OCI-LY7 (cell line): ENCODE data around the gene ACOXL. TPM values are rescaled to one million over a fixed set of nuclear protein-coding genes. Genes with fewer than 3 reads are reported as not detected.

ENCODE experiments used
- BruUV-seq: library from RNA; stranded (reverse); fragments of 400-500 nt; replicated peaks from 2 replicates; lab custom pipeline; 2021; lab: Mats Ljungman, UMichigan
- CTCF ChIA-PET: fragments of 300-600 bp; sonication (Branson Sonifier 250); formaldehyde crosslinking; loops from one replicate; lab custom pipeline; 2022; ENCODE audit warnings: antibody characterized with exemption; ENCODE audit not compliant: unreplicated experiment; lab: Charles Lee
- POLR2A ChIA-PET: fragments of 300-600 bp; sonication (Branson Sonifier 250); formaldehyde crosslinking; loops from one replicate; lab custom pipeline; 2022; ENCODE audit warnings: antibody characterized with exemption; lab: Charles Lee
- DNase-seq: peaks from one replicate; pipeline ENCODE4 v3.0.0-alpha.2; 2015; ENCODE audit warnings: low spot score
- H2AFZ ChIP-seq: fragments of 200-600 bp; sonication (generic), shearing (Covaris generic); 2 replicates; pipeline ENCODE4 v1.6.1; 2014; ENCODE audit warnings: mild to moderate bottlenecking, antibody characterized with exemption, low read length, moderate library complexity
- H3K27ac ChIP-seq: fragments of 200-600 bp; sonication (generic); 2 replicates; pipeline ENCODE4 v1.5.1; 2014; ENCODE audit warnings: mixed run types, low read depth, mild to moderate bottlenecking, moderate library complexity, low read length, inconsistent platforms; ENCODE audit not compliant: poor library complexity, severe bottlenecking
- H3K36me3 ChIP-seq: fragments of 200-600 bp; sonication (generic); 2 replicates; pipeline ENCODE4 v1.6.1; 2014; ENCODE audit warnings: mild to moderate bottlenecking, antibody characterized with exemption, low read length, moderate library complexity, mixed read lengths; ENCODE audit not compliant: insufficient read depth
- H3K4me1 ChIP-seq: fragments of 200-600 bp; sonication (generic); 2 replicates; pipeline ENCODE4 v1.5.1; 2014; ENCODE audit warnings: mild to moderate bottlenecking, low read length; ENCODE audit not compliant: insufficient read depth, poor library complexity, severe bottlenecking
- H3K4me2 ChIP-seq: fragments of 200-600 bp; sonication (generic); 2 replicates; pipeline ENCODE4 v1.6.1; 2014; ENCODE audit warnings: mild to moderate bottlenecking, low read length
- H3K4me3 ChIP-seq: fragments of 200-600 bp; sonication (generic); 2 replicates; pipeline ENCODE4 v1.5.1; 2014; ENCODE audit warnings: mild to moderate bottlenecking, low read depth, low read length; ENCODE audit not compliant: poor library complexity, severe bottlenecking
- H3K79me2 ChIP-seq: fragments of 200-600 bp; sonication (generic); 2 replicates; pipeline ENCODE4 v1.6.1; 2016; ENCODE audit warnings: low read depth, mild to moderate bottlenecking, low read length, moderate library complexity, mixed read lengths; ENCODE audit not compliant: insufficient read depth
- H3K9me2 ChIP-seq: fragments of 200-600 bp; sonication (generic); 2 replicates; pipeline ENCODE4 v1.6.1; 2016; ENCODE audit warnings: mild to moderate bottlenecking, low read length, mixed read lengths; ENCODE audit not compliant: insufficient read depth
- H3K9me3 ChIP-seq: fragments of 200-600 bp; sonication (generic); 2 replicates; pipeline ENCODE4 v1.6.1; 2014; ENCODE audit warnings: mild to moderate bottlenecking, mixed run types, low read length, mixed read lengths
- H4K20me1 ChIP-seq: fragments of 200-600 bp; sonication (generic); 2 replicates; pipeline ENCODE4 v1.6.1; 2014; ENCODE audit warnings: mild to moderate bottlenecking, antibody characterized with exemption, low read length, moderate library complexity, mixed read lengths; ENCODE audit not compliant: insufficient read depth
- EZH2phosphoT487 ChIP-seq: fragments of 200-600 bp; sonication (generic); IDR thresholded peaks from 2 replicates; pipeline ENCODE4 v1.6.1; 2018; ENCODE audit warnings: low read depth, borderline replicate concordance, mild to moderate bottlenecking, mixed run types, antibody characterized with exemption, low read length, moderate library complexity, mixed read lengths
- intact Hi-C: fragments of 100-400 bp; cut with micrococcal nuclease; formaldehyde crosslinking; loops from one replicate; pipeline ENCODE4 v1.10.0; 2022; ENCODE audit not compliant: unreplicated experiment
- total RNA-seq, 2 experiments: library from RNA; depleted of rRNA in 1 of 2; stranded (reverse); fragments of >200 nt in 1 of 2; shearing (Covaris generic) in 1 of 2; gene quantifications; 2 replicates each; pipeline ENCODE4 v1.2.3, GENCODE V29; 2014 to 2022
- TF ChIP-seq, protein P1 (sequence below): fragments of 200-600 bp; sonication (generic); conservative IDR thresholded peaks from 2 replicates; pipeline ENCODE4 v1.5.1; 2014; ENCODE audit warnings: mild to moderate bottlenecking, antibody characterized with exemption, low read length, moderate library complexity, mixed read lengths

Gene ACOXL
- total RNA-seq, 2 experiments from 2014 or later, result 1.4 TPM; not detected in 1

DNA sequence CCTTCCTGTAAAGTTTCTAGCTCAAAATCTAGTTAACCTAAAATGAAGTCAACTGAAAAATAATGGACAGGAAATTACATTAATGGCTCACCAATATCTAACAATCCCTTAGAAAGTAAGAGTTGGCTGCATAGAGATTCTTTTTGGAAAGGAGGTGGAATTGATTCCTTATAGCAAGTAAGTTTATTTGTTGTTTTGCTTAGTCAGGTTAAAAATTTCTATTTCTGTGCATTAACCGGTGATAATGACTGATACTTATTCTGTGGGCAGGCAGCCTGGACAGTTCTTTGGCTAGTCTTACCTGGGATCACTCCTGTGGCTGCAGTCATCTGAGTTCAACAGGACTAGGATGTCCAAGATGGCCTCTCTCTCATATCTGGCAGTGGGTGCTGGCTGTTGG lies 381.5 kb downstream of the ACOXL start:
- Histone ChIP-seq H3K4me2 (no peak overlapping the region), H3K9me3 (no peaks in the 10 kb centered on the region), H3K4me1 (peaks cover 24% of the 10 kb centered on the region), H2AFZ (no peak overlapping the region), H3K4me3 (no peak overlapping the region), H3K27ac (no peak overlapping the region), H3K9me2 (no peaks in the 10 kb centered on the region), H3K79me2 (no peaks in the 10 kb centered on the region), H4K20me1 (no peaks in the 10 kb centered on the region), H3K36me3 (no peaks in the 10 kb centered on the region)
- ChIA-PET POLR2A (no interaction called here), CTCF (no interaction called here)
- DNase-seq, result no peak
- no TSS peak for BruUV-seq
- no peak for TF ChIP-seq EZH2phosphoT487
- TF ChIP-seq, protein P1, sequence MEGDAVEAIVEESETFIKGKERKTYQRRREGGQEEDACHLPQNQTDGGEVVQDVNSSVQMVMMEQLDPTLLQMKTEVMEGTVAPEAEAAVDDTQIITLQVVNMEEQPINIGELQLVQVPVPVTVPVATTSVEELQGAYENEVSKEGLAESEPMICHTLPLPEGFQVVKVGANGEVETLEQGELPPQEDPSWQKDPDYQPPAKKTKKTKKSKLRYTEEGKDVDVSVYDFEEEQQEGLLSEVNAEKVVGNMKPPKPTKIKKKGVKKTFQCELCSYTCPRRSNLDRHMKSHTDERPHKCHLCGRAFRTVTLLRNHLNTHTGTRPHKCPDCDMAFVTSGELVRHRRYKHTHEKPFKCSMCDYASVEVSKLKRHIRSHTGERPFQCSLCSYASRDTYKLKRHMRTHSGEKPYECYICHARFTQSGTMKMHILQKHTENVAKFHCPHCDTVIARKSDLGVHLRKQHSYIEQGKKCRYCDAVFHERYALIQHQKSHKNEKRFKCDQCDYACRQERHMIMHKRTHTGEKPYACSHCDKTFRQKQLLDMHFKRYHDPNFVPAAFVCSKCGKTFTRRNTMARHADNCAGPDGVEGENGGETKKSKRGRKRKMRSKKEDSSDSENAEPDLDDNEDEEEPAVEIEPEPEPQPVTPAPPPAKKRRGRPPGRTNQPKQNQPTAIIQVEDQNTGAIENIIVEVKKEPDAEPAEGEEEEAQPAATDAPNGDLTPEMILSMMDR, result no peak
- intact Hi-C loops, result no loop called here

DNA sequence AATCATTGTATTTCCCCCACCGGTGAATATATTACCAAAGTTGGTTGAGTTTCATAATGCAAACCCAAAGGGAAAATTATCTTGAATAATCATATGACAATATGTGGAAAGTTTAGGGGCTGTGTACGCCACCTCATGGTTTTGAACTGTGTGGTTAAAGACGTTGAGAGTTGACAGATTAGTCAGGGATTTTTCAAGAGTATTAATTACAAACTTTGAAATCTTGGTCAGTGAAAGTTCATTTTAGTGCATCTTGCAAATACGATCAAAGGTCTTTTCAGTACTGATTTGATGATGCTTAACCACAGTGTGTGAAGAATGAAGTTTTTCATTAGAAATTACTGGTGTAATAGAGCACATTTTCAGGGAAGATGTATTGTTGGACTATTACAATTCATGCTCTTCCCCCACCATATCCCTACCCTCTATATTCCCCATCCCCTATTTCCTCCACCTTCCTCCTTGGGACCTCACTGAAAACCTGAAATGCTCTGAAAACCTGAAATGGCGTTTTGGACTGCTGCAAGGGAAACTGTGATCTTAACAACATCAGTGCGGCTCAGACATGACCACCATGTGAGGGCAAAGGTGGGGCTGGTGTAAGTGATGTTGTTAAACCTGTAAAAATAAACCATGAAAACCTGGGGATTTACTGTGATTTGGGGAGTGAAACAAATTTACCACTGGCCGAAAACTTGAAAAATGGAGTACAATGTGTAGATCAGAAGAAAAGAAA lies 383.8 kb downstream of the ACOXL start:
- H2AFZ ChIP-seq, result no peak overlapping the region
- POLR2A ChIA-PET, result no interaction called here
- H3K27ac ChIP-seq, result no peak overlapping the region
- H3K9me3 ChIP-seq, result no peaks in the 10 kb centered on the region
- peaks cover 4% of the 10 kb centered on the region; the same call in 1 of the 2 replicates for H3K79me2 ChIP-seq
- H3K4me2 ChIP-seq, result no peak overlapping the region
- TF ChIP-seq EZH2phosphoT487, result no peak
- TF ChIP-seq, protein P1, result peak; percentile 35; the same call in 1 of the 2 replicates
- intact Hi-C loops, result loop anchor here (2.0 to 5.0 kb wide), 2 partner anchors 87 to 304 kb away; no protein-coding TSS in a partner anchor
- no peaks in the 10 kb centered on the region for H3K9me2 ChIP-seq
- no TSS peak for BruUV-seq
- no peaks in the 10 kb centered on the region for H3K36me3 ChIP-seq
- no peak for DNase-seq
- H3K4me3 ChIP-seq, result no peak overlapping the region
- H3K4me1 ChIP-seq, result peaks cover 38% of the 10 kb centered on the region
- CTCF ChIA-PET, result no interaction called here
- no peaks in the 10 kb centered on the region for H4K20me1 ChIP-seq
